Cardiac fibroblast (primary cell): ENCODE results near the gene EYA4.
"Not testable (repeated sequence)": the region's sequence is repeated elsewhere in the genome, so short reads cannot be mapped to it uniquely, and the experiment has no call there.

Experiments
- DNase-seq, 2 donors: peaks; one replicate each; pipeline versions ENCODE4 v3.0.0 to v3.0.0-alpha.2; 2010; ENCODE audit warnings: low read depth in 2 of 2
- H3K4me3 ChIP-seq, 2 donors: replicated peaks in 1 of 2; 1 replicate in 1 of 2; 2 replicates in 1 of 2; pipeline ENCODE4 v1.5.1; 2011; ENCODE audit warnings: low read depth in 2 of 2, low read length in 2 of 2, mild to moderate bottlenecking in 2 of 2, moderate library complexity in 1 of 2
- TF ChIP-seq, protein P1 (sequence below): IDR thresholded peaks from one replicate; pipeline ENCODE4 v1.5.1; 2011; ENCODE audit warnings: low read depth, mild to moderate bottlenecking, low read length, inconsistent platforms

Gene EYA4

DNA sequence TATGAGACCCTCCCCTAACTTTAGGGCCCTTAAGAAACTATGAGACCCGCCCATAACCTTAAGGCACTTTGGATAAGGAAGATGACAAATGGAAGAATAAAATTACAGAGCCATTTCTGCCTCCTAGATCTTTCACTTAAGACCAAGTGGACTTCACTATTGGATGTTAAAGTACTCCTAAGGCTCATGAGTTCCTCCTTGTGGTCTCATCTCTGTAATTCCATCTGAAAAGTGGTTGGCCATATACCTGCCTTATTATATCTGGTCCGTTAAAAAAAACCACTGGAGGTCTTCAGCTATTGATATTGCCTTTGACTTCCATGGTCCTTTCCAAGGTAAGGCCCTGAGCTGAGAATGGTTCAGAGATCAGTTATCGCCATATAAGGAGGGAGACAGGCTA is 310.3 kb downstream of the EYA4 start:
- TF ChIP-seq, protein P1, sequence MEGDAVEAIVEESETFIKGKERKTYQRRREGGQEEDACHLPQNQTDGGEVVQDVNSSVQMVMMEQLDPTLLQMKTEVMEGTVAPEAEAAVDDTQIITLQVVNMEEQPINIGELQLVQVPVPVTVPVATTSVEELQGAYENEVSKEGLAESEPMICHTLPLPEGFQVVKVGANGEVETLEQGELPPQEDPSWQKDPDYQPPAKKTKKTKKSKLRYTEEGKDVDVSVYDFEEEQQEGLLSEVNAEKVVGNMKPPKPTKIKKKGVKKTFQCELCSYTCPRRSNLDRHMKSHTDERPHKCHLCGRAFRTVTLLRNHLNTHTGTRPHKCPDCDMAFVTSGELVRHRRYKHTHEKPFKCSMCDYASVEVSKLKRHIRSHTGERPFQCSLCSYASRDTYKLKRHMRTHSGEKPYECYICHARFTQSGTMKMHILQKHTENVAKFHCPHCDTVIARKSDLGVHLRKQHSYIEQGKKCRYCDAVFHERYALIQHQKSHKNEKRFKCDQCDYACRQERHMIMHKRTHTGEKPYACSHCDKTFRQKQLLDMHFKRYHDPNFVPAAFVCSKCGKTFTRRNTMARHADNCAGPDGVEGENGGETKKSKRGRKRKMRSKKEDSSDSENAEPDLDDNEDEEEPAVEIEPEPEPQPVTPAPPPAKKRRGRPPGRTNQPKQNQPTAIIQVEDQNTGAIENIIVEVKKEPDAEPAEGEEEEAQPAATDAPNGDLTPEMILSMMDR = peak; percentile 10
- no peak for DNase-seq
- no peak overlapping the region for H3K4me3 ChIP-seq

- DNase-seq = peak; percentile 95 to 98
- no peak overlapping the region for H3K4me3 ChIP-seq
- TF ChIP-seq, protein P1 = no peak
Measured at GRCh38 chr6:133551847-133552341, 310.7 kb downstream of the EYA4 start.

GRCh38 chr6:133553652-133554051 is 312.5 kb downstream of the EYA4 start:
- DNase-seq = peak; percentile 79 to 82
- no peak overlapping the region for H3K4me3 ChIP-seq
- TF ChIP-seq, protein P1 = peak; percentile 48

DNA sequence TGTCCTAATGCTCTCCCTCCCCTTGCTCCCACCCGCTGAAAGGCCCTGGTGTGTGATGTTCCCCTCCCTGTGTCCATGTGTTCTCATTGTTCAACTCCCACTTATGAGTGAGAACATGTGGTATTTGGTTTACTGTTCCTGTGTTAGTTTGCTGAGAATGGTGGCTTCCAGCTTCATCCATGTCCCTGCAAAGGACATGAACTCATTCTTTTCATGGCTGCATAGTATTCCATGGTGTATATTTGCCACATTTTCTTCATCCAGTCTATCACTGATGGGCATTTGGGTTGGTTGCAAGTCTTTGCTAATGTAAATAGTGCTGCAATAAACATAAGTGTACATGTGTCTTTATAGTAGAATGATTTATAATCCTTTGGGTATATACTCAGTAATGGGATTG is 313.0 kb downstream of the EYA4 start:
- not testable (repeated sequence) for H3K4me3 ChIP-seq, DNase-seq

DNA sequence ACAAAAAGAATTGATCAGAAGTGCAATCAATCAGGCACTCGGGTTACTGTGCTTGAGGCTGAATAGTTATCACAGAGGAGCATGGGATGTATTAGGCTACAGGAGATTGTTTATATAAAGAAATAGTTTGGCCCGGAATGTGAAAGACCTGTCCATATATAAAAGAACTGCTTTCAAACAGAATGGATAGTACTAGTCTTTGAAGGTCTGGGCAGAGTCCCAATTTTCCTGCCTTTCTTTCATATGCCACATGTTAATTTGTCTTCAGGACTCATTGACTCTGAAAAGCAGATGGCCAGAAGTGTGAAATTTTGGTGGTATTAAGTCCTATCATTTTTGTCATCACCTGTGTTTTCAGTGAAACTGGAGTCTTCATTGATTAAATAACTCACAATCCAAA is 314.5 kb downstream of the EYA4 start:
- TF ChIP-seq, protein P1 = no peak
- no peak overlapping the region for H3K4me3 ChIP-seq
- no peak for DNase-seq

DNA sequence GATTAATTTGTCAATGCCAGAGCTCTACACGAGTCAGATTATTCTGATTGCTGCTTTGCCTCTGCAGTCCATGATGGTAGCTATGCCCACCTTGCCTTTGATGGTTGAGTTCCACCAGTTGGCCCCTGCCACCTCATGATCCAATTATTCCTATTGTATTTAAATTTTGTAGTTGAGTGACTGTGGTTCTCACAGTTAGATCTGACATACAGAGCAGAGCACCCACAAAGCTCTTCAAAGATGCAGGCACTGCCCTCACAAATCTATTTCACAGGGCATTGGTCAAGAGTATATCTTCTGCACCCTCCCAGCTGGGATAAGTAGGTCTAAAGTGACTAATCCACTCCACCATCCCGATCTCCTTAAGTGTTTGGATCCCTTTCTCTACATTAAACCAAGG is 318.8 kb downstream of the EYA4 start:
- no peak overlapping the region for H3K4me3 ChIP-seq
- TF ChIP-seq, protein P1 = no peak
- no peak for DNase-seq

DNA sequence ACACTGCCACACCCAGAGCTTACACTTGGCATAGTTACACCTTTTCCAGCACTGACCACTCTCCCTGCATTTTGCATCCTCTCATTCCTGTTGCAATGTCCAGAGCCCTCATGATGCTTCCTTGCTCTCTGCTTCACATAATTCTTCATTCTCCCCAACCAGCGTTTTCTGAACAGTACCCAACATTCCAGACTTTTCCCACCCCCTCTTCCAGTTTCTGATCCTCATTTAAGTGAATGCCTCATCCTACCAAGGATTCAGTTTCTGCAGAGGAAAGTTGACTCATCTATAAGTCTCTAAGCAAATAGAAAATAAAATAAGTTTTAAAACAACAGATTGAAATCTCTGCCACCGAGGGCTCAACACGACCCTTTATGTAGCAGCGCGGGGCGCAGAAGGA is 326.5 kb downstream of the EYA4 start:
- DNase-seq = no peak
- H3K4me3 ChIP-seq = no peak overlapping the region
- TF ChIP-seq, protein P1 = no peak
